Sigmoid colon (tissue), 7 donors: ENCODE measurements around the gene IL12B. TPM values are rescaled to one million over a fixed set of nuclear protein-coding genes. Genes with fewer than 3 reads are reported as not detected.

Source experiments
- DNase-seq: peaks from one replicate; pipeline ENCODE4 v3.0.0-alpha.2; 2019
- H3K27ac ChIP-seq, 4 donors: fragments of 200-600 bp; sonication (generic); one replicate each; pipeline ENCODE4 v1.5.1; 2016 to 2019; ENCODE audit warnings: mild to moderate bottlenecking in 1 of 4
- H3K27me3 ChIP-seq, 3 donors: fragments of 200-600 bp; sonication (generic); one replicate each; pipeline ENCODE4 v1.5.1; 2019; ENCODE audit warnings: mild to moderate bottlenecking in 1 of 3
- H3K36me3 ChIP-seq, 4 donors: fragments of 200-600 bp; sonication (generic); one replicate each; pipeline ENCODE4 v1.5.1; 2016 to 2019
- H3K4me1 ChIP-seq, 4 donors: fragments of 200-600 bp; sonication (generic); one replicate each; pipeline ENCODE4 v1.5.1; 2017 to 2019
- H3K4me3 ChIP-seq, 4 donors: fragments of 200-600 bp; sonication (generic); one replicate each; pipeline ENCODE4 v1.5.1; 2017 to 2019; ENCODE audit warnings: mild to moderate bottlenecking in 2 of 4, moderate library complexity in 1 of 4
- H3K9me3 ChIP-seq, 4 donors: fragments of 200-600 bp in 3 of 4; sonication (generic) in 3 of 4; one replicate each; pipeline versions ENCODE4 v1.5.1 to v1.6.1; 2013 to 2019
- CTCF ChIP-seq, 4 experiments: fragments of 450-650 bp in 3 of 4; fragments of 200-600 bp in 1 of 4; IDR thresholded peaks; one replicate each; pipeline ENCODE4 v1.5.1; 2016 to 2019; ENCODE audit warnings: antibody characterized with exemption in 4 of 4, mild to moderate bottlenecking in 3 of 4, moderate library complexity in 2 of 4
- EP300 ChIP-seq, 4 donors: sonication (generic); formaldehyde crosslinking; IDR thresholded peaks; one replicate each; pipeline ENCODE4 v1.6.1; 2017; ENCODE audit warnings: antibody characterized with exemption in 4 of 4
- POLR2A ChIP-seq, 2 donors: fragments of 450-650 bp; IDR thresholded peaks; one replicate each; pipeline ENCODE4 v1.6.1; 2016; ENCODE audit warnings: antibody characterized with exemption in 2 of 2, mild to moderate bottlenecking in 2 of 2, moderate library complexity in 2 of 2
- POLR2AphosphoS5 ChIP-seq, 4 donors: sonication (generic); formaldehyde crosslinking; IDR thresholded peaks; one replicate each; pipeline ENCODE4 v1.6.1; 2017; ENCODE audit warnings: antibody characterized with exemption in 4 of 4
- WGBS, 2 donors: extraction: QIAGEN DNeasy Blood & Tissue Kit; methylation state at CpG; one replicate each; pipeline ENCODE4 v1.1.7; 2013; 5-methylcytosine and 5-hydroxymethylcytosine counted together
- intact Hi-C: fragments of 100-400 bp; cut with DNase I; formaldehyde crosslinking; loops from one replicate; pipeline ENCODE4 v1.15.1; 2023
- polyA plus RNA-seq, 3 donors: library from polyadenylated mRNA; stranded (reverse); fragments of 200-250 nt; gene quantifications; one replicate each; pipeline ENCODE4 v1.2.3, GENCODE V29; 2013
- total RNA-seq, 4 donors: library from RNA; depleted of rRNA; stranded (reverse); fragments of >200 nt; gene quantifications; one replicate each; pipeline ENCODE4 v1.1.0, GENCODE V29; 2016
- donor health status: healthy with polysubstance abuse.
- donor health status: Bipolar disorder and iron deficiency.
- donor health status: healthy.

The IL12B gene
- total and polyA plus RNA-seq, 7 donors: not detected

- H3K27me3 ChIP-seq: no peaks in the 10 kb centered on the region
- intact Hi-C loops: no loop called here
- no peak overlapping the region for H3K27ac ChIP-seq
- H3K9me3 ChIP-seq: no peaks in the 10 kb centered on the region
- TF ChIP-seq POLR2AphosphoS5 (IDR thresholded peaks at IDR 0.05): no peak
- TF ChIP-seq EP300 (IDR thresholded peaks at IDR 0.05): no peak
- TF ChIP-seq POLR2A (IDR thresholded peaks at IDR 0.05): no peak
- TF ChIP-seq CTCF (IDR thresholded peaks at IDR 0.05): no peak
- DNase-seq: no peak
- H3K4me1 ChIP-seq: no peaks in the 10 kb centered on the region
- H3K4me3 ChIP-seq: no peak overlapping the region
- H3K36me3 ChIP-seq: no peaks in the 10 kb centered on the region
- WGBS, 2 donors: 78 to 86% methylated on average over 2 of the region's 2 CpGs
Observed at GRCh38 chr5:159317849-159318248, 12.4 kb downstream of the IL12B start.

- intact Hi-C loops: no loop called here
- Histone ChIP-seq H3K4me3 (no peak overlapping the region), H3K9me3 (no peaks in the 10 kb centered on the region), H3K27me3 (peaks cover 0 to 8% (median 0%) of the 10 kb centered on the region in 3 donors), H3K36me3 (no peaks in the 10 kb centered on the region), H3K4me1 (no peaks in the 10 kb centered on the region), H3K27ac (no peak overlapping the region)
- DNase-seq: no peak
- WGBS, 2 donors: 80 to 86% methylated on average over 9 of the region's 9 CpGs
- peak in 2 of 4 experiments; percentile 9 to 36 for TF ChIP-seq CTCF (IDR thresholded peaks at IDR 0.05)
- no peak for TF ChIP-seq POLR2A (IDR thresholded peaks at IDR 0.05)
Observed at GRCh38 chr5:159316519-159317383, 13.5 kb downstream of the IL12B start.

- Histone ChIP-seq H3K27me3 (peaks cover 2 to 41% (median 14%) of the 10 kb centered on the region in 3 donors), H3K36me3 (no peaks in the 10 kb centered on the region), H3K4me3 (no peak overlapping the region), H3K9me3 (no peaks in the 10 kb centered on the region), H3K4me1 (no peaks in the 10 kb centered on the region), H3K27ac (no peak overlapping the region)
- DNase-seq: no peak
- intact Hi-C loops: no loop called here
- TF ChIP-seq CTCF (IDR thresholded peaks at IDR 0.05) (no peak), EP300 (IDR thresholded peaks at IDR 0.05) (no peak), POLR2A (IDR thresholded peaks at IDR 0.05) (no peak), POLR2AphosphoS5 (IDR thresholded peaks at IDR 0.05) (no peak)
- WGBS, 2 donors: 92 to 93% methylated on average over 2 of the region's 2 CpGs
Observed at GRCh38 chr5:159313197-159313596, 17.1 kb downstream of the IL12B start.

GRCh38 chr5:159311063-159311462, 19.2 kb downstream of the IL12B start:
- no peak for TF ChIP-seq POLR2A (IDR thresholded peaks at IDR 0.05)
- no peak for TF ChIP-seq CTCF (IDR thresholded peaks at IDR 0.05)
- TF ChIP-seq EP300 (IDR thresholded peaks at IDR 0.05): no peak
- no peak for TF ChIP-seq POLR2AphosphoS5 (IDR thresholded peaks at IDR 0.05)
- no peaks in the 10 kb centered on the region for H3K4me1 ChIP-seq
- no peak overlapping the region for H3K27ac ChIP-seq
- 21 to 47% methylated on average over 7 of the region's 7 CpGs for WGBS, 2 donors
- peaks cover 2 to 41% (median 14%) of the 10 kb centered on the region in 3 donors for H3K27me3 ChIP-seq
- no peaks in the 10 kb centered on the region for H3K36me3 ChIP-seq
- intact Hi-C loops: no loop called here
- H3K9me3 ChIP-seq: no peaks in the 10 kb centered on the region
- DNase-seq: no peak
- no peak overlapping the region for H3K4me3 ChIP-seq
